ENCODE results near the gene RMC1. TPM values are rescaled to one million over a fixed set of nuclear protein-coding genes. Genes with fewer than 3 reads are reported as not detected.

The RMC1 gene
- total RNA-seq, 1 donor from 2014 or later: 71.2 TPM

GRCh38 chr18:23545247-23545789, 42.0 kb downstream of the RMC1 start:
- Mint-ChIP-seq H3K36me3 (ENCODE audit: low read depth) (peaks cover 70% of the 10 kb centered on the region), H3K4me3 (no peak overlapping the region), H3K27ac (no peak overlapping the region), H3K4me1 (peaks cover 19% of the 10 kb centered on the region), H3K9me3 (no peaks in the 10 kb centered on the region), H3K27me3 (no peaks in the 10 kb centered on the region)
- no peak for DNase-seq
- ChIA-PET CTCF (no interaction called here), POLR2A (interaction anchor here (0.7 kb wide), 1 partner anchor 379 kb away, joined by 3 read pairs; no protein-coding TSS in a partner anchor)
- no peak for ATAC-seq (ENCODE audit: low read depth)
- intact Hi-C loops (cut with micrococcal nuclease): no loop called here
- no peak for TF ChIP-seq CTCF (IDR thresholded peaks at IDR 0.05)

GRCh38 chr18:23547306-23547705, 44.0 kb downstream of the RMC1 start:
- H3K9me3 Mint-ChIP-seq: no peaks in the 10 kb centered on the region
- DNase-seq: no peak
- no peak for TF ChIP-seq CTCF (IDR thresholded peaks at IDR 0.05)
- CTCF ChIA-PET: no interaction called here
- POLR2A ChIA-PET: no interaction called here
- peaks cover 75% of the 10 kb centered on the region for H3K36me3 Mint-ChIP-seq (ENCODE audit: low read depth)
- intact Hi-C loops (cut with micrococcal nuclease): no loop called here
- no peak for ATAC-seq (ENCODE audit: low read depth)
- H3K27me3 Mint-ChIP-seq: no peaks in the 10 kb centered on the region
- no peak overlapping the region for H3K27ac Mint-ChIP-seq
- no peak overlapping the region for H3K4me3 Mint-ChIP-seq
- H3K4me1 Mint-ChIP-seq: peaks cover 2% of the 10 kb centered on the region

- intact Hi-C loops (cut with micrococcal nuclease): no loop called here
- H3K4me3 Mint-ChIP-seq: no peak overlapping the region
Measured at GRCh38 chr18:23547846-23548245, 44.5 kb downstream of the RMC1 start.

GRCh38 chr18:23548275-23548674, 45.0 kb downstream of the RMC1 start:
- intact Hi-C loops (cut with micrococcal nuclease): no loop called here
- H3K4me1 Mint-ChIP-seq: no peaks in the 10 kb centered on the region
- no peak for ATAC-seq (ENCODE audit: low read depth)
- no peak for DNase-seq
- POLR2A ChIA-PET: interaction anchor here (0.7 kb wide), 1 partner anchor 87 kb away, joined by 3 read pairs; no protein-coding TSS in a partner anchor
- no peak overlapping the region for H3K27ac Mint-ChIP-seq
- H3K4me3 Mint-ChIP-seq: no peak overlapping the region
- H3K36me3 Mint-ChIP-seq (ENCODE audit: low read depth): peaks cover 76% of the 10 kb centered on the region
- no peak for TF ChIP-seq CTCF (IDR thresholded peaks at IDR 0.05)
- CTCF ChIA-PET: no interaction called here
- H3K27me3 Mint-ChIP-seq: no peaks in the 10 kb centered on the region
- no peaks in the 10 kb centered on the region for H3K9me3 Mint-ChIP-seq

More at GRCh38 chr18:23547846-23548245, 44.5 kb downstream of the RMC1 start:
- POLR2A ChIA-PET: interaction anchor here (0.7 kb wide), 1 partner anchor 87 kb away, joined by 3 read pairs; no protein-coding TSS in a partner anchor
- ATAC-seq (ENCODE audit: low read depth): no peak
- Mint-ChIP-seq H3K27me3 (no peaks in the 10 kb centered on the region), H3K27ac (no peak overlapping the region), H3K9me3 (no peaks in the 10 kb centered on the region), H3K4me1 (no peaks in the 10 kb centered on the region), H3K36me3 (ENCODE audit: low read depth) (peaks cover 75% of the 10 kb centered on the region)
- DNase-seq: no peak
- CTCF ChIA-PET: no interaction called here
- no peak for TF ChIP-seq CTCF (IDR thresholded peaks at IDR 0.05)

GRCh38 chr18:23548719-23549118, 45.4 kb downstream of the RMC1 start:
- Mint-ChIP-seq H3K9me3 (no peaks in the 10 kb centered on the region), H3K27me3 (no peaks in the 10 kb centered on the region), H3K27ac (no peak overlapping the region), H3K4me3 (no peak overlapping the region), H3K36me3 (ENCODE audit: low read depth) (peaks cover 76% of the 10 kb centered on the region), H3K4me1 (no peaks in the 10 kb centered on the region)
- ChIA-PET CTCF (no interaction called here), POLR2A (no interaction called here)
- DNase-seq (no peak), ATAC-seq (ENCODE audit: low read depth) (no peak)
- intact Hi-C loops (cut with micrococcal nuclease): no loop called here
- TF ChIP-seq CTCF (IDR thresholded peaks at IDR 0.05): no peak

All from activated B cell treated with CpG ODN at 0.5 μM for 24 hours (primary cell).